CD14-positive monocyte (primary cell): Measurements from ENCODE around the gene POMGNT2. TPM values are rescaled to one million over a fixed set of nuclear protein-coding genes. Genes with fewer than 3 reads are reported as not detected.

Experiments
- DNase-seq, 3 donors: peaks; one replicate each; pipeline ENCODE4 v3.0.0-alpha.2; 2011 to 2022
- H2AFZ ChIP-seq: 2 replicates; pipeline ENCODE4 v1.6.0; 2012; ENCODE audit warnings: mild to moderate bottlenecking, low read depth, low read length, inconsistent platforms; ENCODE audit not compliant: insufficient read depth, poor library complexity, severe bottlenecking
- H3K27ac ChIP-seq, 2 donors: 1 replicate in 1 of 2; 2 replicates in 1 of 2; pipeline ENCODE4 v1.5.1; 2012 to 2013; ENCODE audit warnings: low read length in 2 of 2, control low read depth in 1 of 2, inconsistent platforms in 1 of 2, low read depth in 1 of 2, mild to moderate bottlenecking in 1 of 2
- H3K27me3 ChIP-seq, 2 donors: one replicate each; pipeline versions ENCODE4 v1.6.0 to v1.6.1; 2011 to 2013; ENCODE audit warnings: low read length in 2 of 2; ENCODE audit not compliant: control insufficient read depth in 2 of 2, insufficient read depth in 2 of 2
- H3K36me3 ChIP-seq, 2 donors: replicated peaks in 1 of 2; 1 replicate in 1 of 2; 2 replicates in 1 of 2; pipeline versions ENCODE4 v1.5.1 to v1.6.1; 2012 to 2013; ENCODE audit warnings: low read length in 2 of 2, control low read depth in 1 of 2, inconsistent platforms in 1 of 2, mild to moderate bottlenecking in 1 of 2; ENCODE audit not compliant: insufficient read depth in 2 of 2, control insufficient read depth in 1 of 2
- H3K4me1 ChIP-seq, 2 donors: 1 replicate in 1 of 2; 2 replicates in 1 of 2; pipeline versions ENCODE4 v1.5.1 to v1.6.1; 2012 to 2013; ENCODE audit warnings: low read length in 2 of 2, control low read depth in 1 of 2, inconsistent platforms in 1 of 2, mild to moderate bottlenecking in 1 of 2, moderate library complexity in 1 of 2; ENCODE audit not compliant: insufficient read depth in 2 of 2, control insufficient read depth in 1 of 2
- H3K4me2 ChIP-seq: replicated peaks from 2 replicates; pipeline ENCODE3; 2012; ENCODE audit warnings: low read length, moderate library complexity, mild to moderate bottlenecking; ENCODE audit not compliant: poor library complexity, severe bottlenecking; ENCODE audit errors: extremely low read depth
- H3K4me3 ChIP-seq, 3 experiments: fragments of 200-600 bp in 1 of 3; sonication (generic) in 1 of 3; replicated peaks in 1 of 3; 1 replicate in 2 of 3; 2 replicates in 1 of 3; pipeline ENCODE4 v1.5.1; 2011 to 2013; ENCODE audit warnings: low read length in 3 of 3, mild to moderate bottlenecking in 3 of 3, control low read depth in 2 of 3, low read depth in 2 of 3, inconsistent platforms in 1 of 3, moderate library complexity in 1 of 3
- H3K79me2 ChIP-seq: 2 replicates; pipeline ENCODE4 v1.6.0; 2012; ENCODE audit warnings: mild to moderate bottlenecking, control low read depth, inconsistent platforms, low read length, moderate library complexity; ENCODE audit not compliant: insufficient read depth
- H3K9ac ChIP-seq: 2 replicates; pipeline ENCODE4 v1.6.0; 2017; ENCODE audit warnings: low read length, mild to moderate bottlenecking; ENCODE audit not compliant: insufficient read depth, poor library complexity, severe bottlenecking
- H3K9me3 ChIP-seq, 2 donors: replicated peaks in 1 of 2; 1 replicate in 1 of 2; 2 replicates in 1 of 2; pipeline versions ENCODE4 v1.5.1 to v1.6.1; 2012 to 2013; ENCODE audit warnings: low read length in 2 of 2, control low read depth in 1 of 2; ENCODE audit not compliant: control insufficient read depth in 1 of 2, insufficient read depth in 1 of 2
- H4K20me1 ChIP-seq: 2 replicates; pipeline ENCODE4 v1.6.0; 2012; ENCODE audit warnings: mild to moderate bottlenecking, low read length, control low read depth, moderate library complexity; ENCODE audit not compliant: insufficient read depth
- H3K27ac Mint-ChIP-seq, 7 donors: one replicate each; pipeline ENCODE4 v1.8.0; 2020; ENCODE audit warnings: mild to moderate bottlenecking in 7 of 7, mixed read lengths in 7 of 7, moderate library complexity in 6 of 7, inconsistent platforms in 2 of 7
- H3K27me3 Mint-ChIP-seq, 3 donors: one replicate each; pipeline ENCODE4 v1.8.0; 2021 to 2022; ENCODE audit warnings: low read depth in 3 of 3, mild to moderate bottlenecking in 3 of 3, mixed read lengths in 3 of 3, moderate library complexity in 3 of 3, inconsistent platforms in 1 of 3
- H3K36me3 Mint-ChIP-seq, 2 donors: one replicate each; pipeline ENCODE4 v1.8.0; 2020; ENCODE audit warnings: mixed read lengths in 2 of 2, inconsistent platforms in 1 of 2, mild to moderate bottlenecking in 1 of 2
- H3K4me1 Mint-ChIP-seq: one replicate; pipeline ENCODE4 v1.8.0; 2020; ENCODE audit warnings: mild to moderate bottlenecking, mixed read lengths
- H3K4me3 Mint-ChIP-seq, 2 donors: one replicate each; pipeline ENCODE4 v1.8.0; 2020; ENCODE audit warnings: mild to moderate bottlenecking in 2 of 2, mixed read lengths in 2 of 2, moderate library complexity in 1 of 2
- H3K9me3 Mint-ChIP-seq, 7 donors: one replicate each; pipeline ENCODE4 v1.8.0; 2020 to 2022; ENCODE audit warnings: mixed read lengths in 7 of 7, mild to moderate bottlenecking in 6 of 7, moderate library complexity in 6 of 7, inconsistent platforms in 2 of 7
- CTCF ChIP-seq: fragments of 200-600 bp; IDR thresholded peaks from one replicate; pipeline ENCODE4 v1.8.0; 2022; ENCODE audit warnings: antibody characterized with exemption, mild to moderate bottlenecking
- WGBS: methylation state at CpG from one replicate; pipeline ENCODE4 v1.1.5; 2013; ENCODE audit warnings: missing lambda C conversion rate; ENCODE audit not compliant: insufficient coverage; 5-methylcytosine and 5-hydroxymethylcytosine counted together
- intact Hi-C, 2 donors: fragments of 100-400 bp; cut with micrococcal nuclease; formaldehyde crosslinking; loops; one replicate each; pipeline versions ENCODE4 v1.15.0 to v1.15.1; 2023
- polyA plus RNA-seq, 3 donors: library from polyadenylated mRNA; depleted of rRNA in 1 of 3; unstranded in 2 of 3; stranded (reverse) in 1 of 3; fragments of 300-500 nt in 2 of 3; fragments of >200 nt in 1 of 3; fragmentation: Illumina TruSeq in 2 of 3; gene quantifications; 1 replicate in 2 of 3; 2 replicates in 1 of 3; pipeline ENCODE4 v1.2.3, GENCODE V29; 2012 to 2021

Gene POMGNT2
- polyA plus RNA-seq, 3 donors = 4.3 to 5.1 (median 4.4) TPM

- H3K27me3 ChIP-seq = no peaks in the 10 kb centered on the region
- no peak overlapping the region for H3K4me3 Mint-ChIP-seq
- H3K27ac ChIP-seq = no peak overlapping the region
- no peak overlapping the region for H3K27ac Mint-ChIP-seq
- H3K9me3 ChIP-seq = no peaks in the 10 kb centered on the region
- 100% methylated on average over 3 of the region's 5 CpGs for WGBS
- no peak overlapping the region for H3K4me2 ChIP-seq
- H3K4me1 Mint-ChIP-seq = no peaks in the 10 kb centered on the region
- peaks cover 0 to 2% (median 0%) of the 10 kb centered on the region in 7 donors for H3K9me3 Mint-ChIP-seq
- H3K4me1 ChIP-seq = no peaks in the 10 kb centered on the region
- no peak overlapping the region for H3K9ac ChIP-seq
- DNase-seq = no peak
- H3K27me3 Mint-ChIP-seq = peaks cover 0 to 3% (median 0%) of the 10 kb centered on the region in 3 donors
- H3K36me3 Mint-ChIP-seq = no peaks in the 10 kb centered on the region
- H3K36me3 ChIP-seq = no peaks in the 10 kb centered on the region
- H4K20me1 ChIP-seq = no peaks in the 10 kb centered on the region
- H2AFZ ChIP-seq = no peak overlapping the region
- no peak overlapping the region for H3K4me3 ChIP-seq
- no peak for TF ChIP-seq CTCF
- H3K79me2 ChIP-seq = no peaks in the 10 kb centered on the region
- intact Hi-C loops = no loop called here
Measured at GRCh38 chr3:43073836-43074220, 32.1 kb downstream of the POMGNT2 start.

GRCh38 chr3:43073116-43073835 lies 32.6 kb downstream of the POMGNT2 start:
- no peak overlapping the region for H3K9ac ChIP-seq
- DNase-seq = no peak
- H3K27ac ChIP-seq = no peak overlapping the region
- intact Hi-C loops = no loop called here
- no peak for TF ChIP-seq CTCF
- 95% methylated on average over 4 of the region's 7 CpGs for WGBS
- Mint-ChIP-seq H3K36me3 (no peaks in the 10 kb centered on the region), H3K9me3 (no peaks in the 10 kb centered on the region), H3K4me1 (no peaks in the 10 kb centered on the region), H3K4me3 (no peak overlapping the region), H3K27ac (no peak overlapping the region), H3K27me3 (peaks cover 0 to 3% (median 0%) of the 10 kb centered on the region in 3 donors)
- no peaks in the 10 kb centered on the region for H3K9me3 ChIP-seq
- H2AFZ ChIP-seq = no peak overlapping the region
- H3K4me1 ChIP-seq = no peaks in the 10 kb centered on the region
- H3K4me2 ChIP-seq = no peak overlapping the region
- no peaks in the 10 kb centered on the region for H3K79me2 ChIP-seq
- no peak overlapping the region for H3K4me3 ChIP-seq
- no peaks in the 10 kb centered on the region for H3K36me3 ChIP-seq
- H3K27me3 ChIP-seq = no peaks in the 10 kb centered on the region
- H4K20me1 ChIP-seq = no peaks in the 10 kb centered on the region
